Measurements from ENCODE around the gene TRMO.
A peak's percentile ranks its signal among the peaks of the same experiment; 100 is the strongest.
"Not testable (repeated sequence)": the region's sequence is repeated elsewhere in the genome, so short reads cannot be mapped to it uniquely, and the experiment has no call there.

TRMO gene, protein sequence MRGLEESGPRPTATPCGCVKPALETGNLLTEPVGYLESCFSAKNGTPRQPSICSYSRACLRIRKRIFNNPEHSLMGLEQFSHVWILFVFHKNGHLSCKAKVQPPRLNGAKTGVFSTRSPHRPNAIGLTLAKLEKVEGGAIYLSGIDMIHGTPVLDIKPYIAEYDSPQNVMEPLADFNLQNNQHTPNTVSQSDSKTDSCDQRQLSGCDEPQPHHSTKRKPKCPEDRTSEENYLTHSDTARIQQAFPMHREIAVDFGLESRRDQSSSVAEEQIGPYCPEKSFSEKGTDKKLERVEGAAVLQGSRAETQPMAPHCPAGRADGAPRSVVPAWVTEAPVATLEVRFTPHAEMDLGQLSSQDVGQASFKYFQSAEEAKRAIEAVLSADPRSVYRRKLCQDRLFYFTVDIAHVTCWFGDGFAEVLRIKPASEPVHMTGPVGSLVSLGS

DNA sequence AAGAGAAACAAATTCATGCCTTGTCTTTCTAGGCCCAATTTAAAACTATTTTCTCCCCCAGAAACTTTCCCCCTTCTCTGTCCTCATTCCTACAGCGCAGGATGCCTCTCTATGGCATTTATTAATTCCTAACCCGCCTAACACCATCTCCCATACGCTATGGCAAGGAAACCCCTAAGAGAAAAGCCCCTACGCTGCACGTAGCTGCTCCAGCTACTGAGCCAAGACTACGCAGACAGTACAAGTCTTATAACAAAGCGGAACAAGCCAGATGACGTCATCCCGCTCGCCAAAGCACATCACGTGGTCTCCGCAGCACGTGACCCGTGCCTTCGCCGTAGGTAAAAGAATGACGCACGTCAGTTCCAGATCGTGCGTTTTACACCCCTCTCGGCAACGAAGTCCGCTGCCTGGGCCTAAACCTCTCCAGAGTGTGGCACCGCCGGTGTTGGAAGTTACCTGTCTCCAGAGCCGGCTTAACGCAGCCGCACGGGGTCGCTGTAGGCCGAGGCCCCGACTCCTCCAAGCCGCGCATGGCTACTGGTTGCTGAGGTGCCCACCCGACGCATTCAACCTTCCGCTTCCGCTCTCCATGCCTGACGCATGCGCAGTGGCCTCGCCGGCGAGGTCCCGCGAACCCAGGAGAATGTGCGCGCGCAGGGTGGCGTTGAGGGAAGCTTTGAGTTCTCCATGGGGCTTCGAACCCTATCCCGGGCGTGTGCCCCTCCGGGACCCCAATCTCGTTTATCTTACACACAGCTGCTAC, at the start of gene TRMO:
Gene TRMO (minus strand): TSS at position 542 of the 766 bp plus-strand sequence. CDS start 7 bp downstream, at position 535.
- DNase-seq (ENCODE audit: extremely low read depth in 1 of 2, low read depth in 1 of 2) = peak; percentile 94 to 99

DNA sequence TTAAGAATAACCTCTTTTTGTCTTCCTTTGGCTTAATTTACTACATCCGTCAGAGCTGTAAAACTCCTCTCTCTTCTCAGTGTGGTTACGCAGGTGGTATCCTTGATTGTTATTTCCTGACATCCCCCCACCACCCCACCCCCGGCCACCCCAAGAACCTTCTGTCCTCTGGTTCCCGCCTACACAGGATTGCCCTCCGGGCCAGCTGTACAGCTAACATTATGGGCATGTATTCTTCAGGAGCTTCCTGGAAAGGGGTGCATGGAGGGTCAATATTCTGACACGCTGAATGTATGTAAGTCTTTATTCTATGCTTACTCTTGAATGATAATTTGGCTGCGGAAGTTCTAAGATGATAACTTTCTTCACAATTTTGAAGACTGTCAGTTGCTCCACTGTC, 47.9 kb upstream of the TRMO start:
- no peak for DNase-seq (ENCODE audit: extremely low read depth in 1 of 2, low read depth in 1 of 2)

DNA sequence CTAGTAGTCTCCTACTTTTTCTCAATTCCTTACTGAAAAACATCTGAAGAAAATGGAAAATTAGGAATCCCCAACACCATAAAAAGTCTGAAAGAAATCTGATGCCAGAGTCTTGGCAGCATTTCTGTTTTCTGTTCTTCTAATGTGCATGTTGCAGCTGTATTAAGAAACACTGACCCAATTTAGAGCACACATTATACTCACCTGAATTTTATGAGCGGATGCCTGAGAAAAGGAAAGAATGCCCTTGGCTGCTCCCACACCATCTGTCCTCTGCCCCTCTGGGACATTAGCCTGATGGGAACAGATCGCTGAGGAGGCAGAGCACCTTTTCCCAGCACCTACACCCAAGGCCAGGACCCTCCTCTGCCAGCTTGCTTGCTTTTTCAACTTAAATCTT, 46.7 kb upstream of the TRMO start:
- no peak for DNase-seq (ENCODE audit: extremely low read depth in 1 of 2, low read depth in 1 of 2)

DNA sequence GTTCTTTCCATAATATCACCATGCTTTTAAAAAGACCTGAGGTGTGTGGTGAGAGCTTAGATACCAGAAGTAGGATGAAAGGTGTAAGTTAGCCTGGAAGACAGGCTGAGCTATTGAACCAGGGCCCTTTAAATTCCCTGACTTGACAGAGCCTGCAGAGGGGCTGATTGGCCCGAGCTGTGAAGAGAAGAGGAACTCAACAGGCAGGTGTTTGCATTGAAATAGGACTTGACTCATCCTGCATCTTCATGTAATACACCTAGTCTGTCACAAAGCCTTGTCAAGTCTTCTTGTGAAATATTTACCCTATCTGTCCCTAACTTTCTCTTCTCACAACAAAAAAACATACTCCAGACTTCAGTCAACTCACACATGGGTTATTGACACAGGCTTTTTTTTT, 44.2 kb upstream of the TRMO start:
- no peak for DNase-seq (ENCODE audit: extremely low read depth in 1 of 2, low read depth in 1 of 2)

DNA sequence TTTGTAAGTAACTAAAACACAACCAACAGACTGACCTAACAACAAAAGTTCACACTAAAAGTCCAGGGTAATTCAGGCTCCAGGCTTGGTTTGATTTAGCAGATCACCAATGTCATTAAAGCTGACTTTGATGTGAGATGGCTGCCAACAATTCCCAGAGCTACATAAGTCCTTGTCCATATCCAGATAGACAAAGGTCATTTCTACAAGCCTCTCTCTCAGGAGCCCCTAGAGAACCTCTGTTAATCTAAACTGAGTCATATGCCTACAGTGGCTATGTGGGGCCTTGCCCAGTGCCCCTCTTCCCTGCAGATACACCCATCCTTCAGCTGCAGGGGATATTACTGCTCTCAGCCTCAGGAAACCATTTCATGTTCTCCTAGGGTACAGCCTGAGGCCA, 42.6 kb upstream of the TRMO start:
- DNase-seq (ENCODE audit: extremely low read depth in 1 of 2, low read depth in 1 of 2) = no peak

DNA sequence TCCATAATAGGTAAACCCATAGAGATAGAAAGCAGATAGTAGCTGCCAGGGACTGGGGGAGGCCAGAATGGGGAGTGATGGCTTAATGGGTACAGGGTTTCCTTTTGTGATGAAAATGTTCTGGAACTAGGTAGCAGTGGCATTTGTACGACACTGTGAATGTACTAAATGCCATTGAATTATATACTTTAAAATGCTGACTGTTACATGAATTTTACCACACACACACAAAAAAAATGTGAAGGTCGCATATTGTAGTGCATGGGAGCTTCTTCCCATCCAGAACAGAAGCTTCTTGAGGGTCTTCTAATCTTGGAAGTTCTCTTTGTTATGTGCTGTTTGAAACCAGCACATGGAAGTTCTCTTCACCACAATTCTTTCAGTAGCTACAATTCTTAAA, 40.9 kb upstream of the TRMO start:
- no peak for DNase-seq (ENCODE audit: extremely low read depth in 1 of 2, low read depth in 1 of 2)

DNA sequence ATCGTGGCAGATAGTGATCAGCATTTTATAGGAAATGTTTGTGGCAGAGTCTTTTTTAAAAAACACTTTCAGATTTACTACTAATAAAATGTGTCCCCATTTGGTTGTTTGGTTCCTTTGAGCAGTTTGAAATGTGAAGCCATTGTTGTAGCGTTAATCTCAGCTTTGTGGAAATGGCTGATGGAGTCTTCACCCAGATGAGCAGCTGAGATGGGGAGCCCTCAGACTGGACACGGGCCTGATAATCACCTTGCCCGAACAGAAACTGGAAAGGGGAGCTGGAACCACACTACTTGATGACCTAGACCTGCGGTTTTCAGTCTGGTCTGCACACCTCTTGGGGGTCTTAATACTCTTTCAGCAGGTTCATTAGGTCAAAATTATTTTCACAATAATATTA, 40.3 kb upstream of the TRMO start:
- DNase-seq (ENCODE audit: extremely low read depth in 1 of 2, low read depth in 1 of 2) = no peak

DNA sequence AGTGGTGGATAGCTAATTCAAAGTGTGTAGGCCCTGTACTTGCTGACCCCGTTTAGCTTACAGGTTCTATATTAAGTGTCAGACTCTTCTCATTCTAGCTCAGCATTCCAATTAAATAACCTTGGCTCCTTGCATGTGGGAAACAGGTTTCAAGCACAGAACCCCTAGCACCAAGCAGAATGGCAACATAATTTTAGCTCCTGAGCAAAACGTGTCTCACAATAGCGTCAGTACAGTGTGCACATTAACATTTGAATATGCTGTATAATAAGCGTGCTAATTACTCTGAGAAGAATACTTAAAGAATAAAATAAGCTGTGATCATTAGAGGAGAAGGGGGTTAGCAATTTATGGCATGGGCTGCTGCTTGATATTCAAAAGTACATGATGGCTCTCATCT, 39.8 kb upstream of the TRMO start:
- no peak for DNase-seq (ENCODE audit: extremely low read depth in 1 of 2, low read depth in 1 of 2)

DNA sequence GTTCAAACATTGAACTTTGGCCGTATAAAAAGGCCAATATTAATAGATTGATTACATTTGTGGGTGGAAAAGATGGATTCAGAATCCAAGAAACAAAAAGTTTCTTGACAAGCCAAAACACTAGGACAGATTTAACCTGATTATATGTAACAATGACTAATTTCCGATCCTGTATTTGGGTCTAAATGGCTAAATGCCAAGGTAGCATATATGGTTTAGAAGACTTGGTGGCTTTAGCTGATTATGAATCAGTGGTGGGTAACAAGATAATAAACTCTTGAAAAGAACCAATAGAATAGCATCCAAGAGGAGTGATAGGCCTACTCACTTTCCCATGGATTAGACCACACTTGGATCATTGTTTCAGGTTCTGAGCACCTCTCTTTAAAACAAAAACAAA, 39.1 kb upstream of the TRMO start:
- no peak for DNase-seq (ENCODE audit: extremely low read depth in 1 of 2, low read depth in 1 of 2)

DNA sequence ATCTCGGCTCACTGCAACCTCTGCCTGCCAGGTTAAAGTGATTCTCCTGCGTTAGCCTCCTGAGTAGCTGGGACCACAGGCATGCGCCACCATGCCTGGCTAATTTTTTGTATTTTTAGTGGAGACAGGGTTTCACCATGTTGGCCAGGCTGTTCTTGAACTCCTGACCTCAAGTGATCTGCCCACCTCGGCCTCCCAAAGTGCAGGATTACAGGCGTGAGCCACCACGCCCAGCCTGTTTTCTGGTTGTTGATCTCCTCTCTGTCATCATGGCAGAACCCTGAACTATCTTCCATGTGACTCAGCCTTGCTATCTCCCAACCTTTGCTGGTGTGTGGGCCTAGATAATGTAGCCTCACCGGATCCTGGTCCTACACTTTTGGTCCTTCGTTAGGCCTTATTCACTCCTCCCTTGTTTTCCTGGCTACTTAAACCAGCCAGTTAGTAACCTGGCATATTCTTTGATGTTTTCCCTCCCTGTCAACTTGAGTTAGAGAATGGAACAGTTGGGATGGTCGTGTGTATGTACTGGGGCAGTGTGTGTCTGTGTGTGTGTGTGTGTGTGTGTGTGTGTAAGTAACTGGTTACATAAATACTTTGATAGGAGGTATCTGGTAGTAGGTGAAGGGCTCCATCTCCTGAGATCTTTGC, 38.5 kb upstream of the TRMO start:
- DNase-seq (ENCODE audit: extremely low read depth in 1 of 2, low read depth in 1 of 2) = not testable (repeated sequence)

DNA sequence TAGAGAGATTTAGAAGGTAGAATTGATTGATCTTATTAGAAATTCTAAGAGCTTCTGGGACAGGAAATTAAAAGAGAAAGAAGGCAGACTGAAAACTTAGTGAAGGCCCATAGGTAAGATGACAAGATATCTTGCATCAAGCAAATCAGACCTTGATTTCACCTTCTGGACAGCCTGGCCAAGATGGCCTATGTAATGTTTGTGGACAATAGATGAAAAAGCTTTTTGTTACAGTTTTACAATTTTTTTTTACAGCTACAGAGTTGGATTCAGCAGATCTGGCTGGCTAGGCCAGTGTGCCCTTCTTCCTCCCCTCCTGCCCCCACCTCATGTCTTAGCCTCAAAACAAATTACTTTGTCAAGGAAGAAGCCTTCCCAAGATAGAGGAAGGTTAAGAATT, 37.3 kb upstream of the TRMO start:
- no peak for DNase-seq (ENCODE audit: extremely low read depth in 1 of 2, low read depth in 1 of 2)

DNA sequence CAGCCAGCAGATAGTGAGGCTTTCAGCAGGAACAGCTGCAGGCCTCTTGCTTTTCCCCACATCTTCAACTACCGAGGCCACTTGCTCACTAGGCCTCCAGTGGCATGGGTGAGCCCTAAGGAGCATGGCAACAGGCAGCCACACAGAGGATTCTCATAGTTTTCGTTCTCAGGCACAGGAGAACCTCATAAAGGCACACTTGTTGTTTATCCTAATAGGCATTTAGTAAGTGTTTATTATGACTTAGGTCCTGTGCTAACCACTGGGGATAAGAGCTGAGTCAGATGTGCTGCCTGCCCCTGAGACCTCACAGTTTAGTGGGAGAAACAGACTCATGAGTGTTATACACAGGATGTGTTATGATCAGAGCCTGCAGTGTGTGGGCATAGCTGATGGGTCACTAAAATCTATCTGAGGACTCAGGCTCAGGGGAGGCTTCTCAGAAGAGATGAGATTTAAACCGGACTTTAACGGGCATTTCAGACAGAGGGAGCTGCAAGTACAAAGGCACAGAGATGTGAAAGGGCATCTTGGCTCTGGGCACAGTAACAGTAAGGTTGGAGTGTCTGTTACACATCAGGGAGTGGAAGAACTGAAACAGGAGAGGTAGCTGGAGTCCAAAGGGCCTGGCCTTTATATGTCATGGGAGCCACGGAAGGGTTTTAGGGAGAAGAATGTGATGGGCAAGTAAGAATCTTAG, 36.7 kb upstream of the TRMO start:
- DNase-seq (ENCODE audit: extremely low read depth in 1 of 2, low read depth in 1 of 2) = no peak

DNA sequence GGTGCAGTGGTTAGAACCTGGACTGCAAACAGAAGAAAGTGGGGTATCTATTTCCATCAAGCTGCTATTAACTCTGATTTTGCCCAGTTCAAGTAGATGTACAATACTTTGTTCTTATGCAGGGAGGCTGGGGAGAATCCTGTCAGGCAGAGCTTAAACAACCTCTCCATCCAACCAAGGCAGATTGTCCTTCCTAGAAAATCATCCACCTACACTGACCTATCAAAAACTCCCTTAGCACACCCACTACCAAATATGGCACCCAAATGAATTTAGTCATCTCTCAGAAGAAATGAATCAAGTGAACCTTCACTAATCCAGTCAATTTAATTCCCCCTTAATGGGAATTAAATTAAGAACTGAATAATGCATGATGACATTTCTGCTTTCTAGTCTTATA, 34.0 kb upstream of the TRMO start:
- DNase-seq (ENCODE audit: extremely low read depth in 1 of 2, low read depth in 1 of 2) = no peak

DNA sequence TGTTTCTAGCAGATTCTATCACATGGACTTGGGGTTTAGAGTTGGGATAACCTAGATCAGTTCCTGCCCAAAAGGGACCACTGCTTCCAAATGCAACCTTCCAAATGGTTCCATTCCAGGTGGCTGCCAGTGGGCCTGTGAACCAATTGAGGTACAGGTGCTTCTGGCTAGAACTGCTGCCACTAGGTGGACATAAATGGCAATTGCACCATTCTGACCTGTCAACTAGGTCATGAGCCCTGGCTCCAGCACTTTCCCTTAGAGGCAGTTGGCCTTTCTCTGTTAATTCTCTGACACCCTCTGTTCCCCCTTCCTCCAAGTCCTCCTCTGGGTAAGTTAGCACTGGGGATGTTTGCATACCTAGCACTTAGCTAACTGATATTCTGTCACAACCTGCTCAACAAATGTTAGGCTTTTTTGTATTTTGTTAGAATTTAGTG, 32.3 kb upstream of the TRMO start:
- DNase-seq (ENCODE audit: extremely low read depth in 1 of 2, low read depth in 1 of 2) = peak in 1 of 2 donors; percentile 24

DNA sequence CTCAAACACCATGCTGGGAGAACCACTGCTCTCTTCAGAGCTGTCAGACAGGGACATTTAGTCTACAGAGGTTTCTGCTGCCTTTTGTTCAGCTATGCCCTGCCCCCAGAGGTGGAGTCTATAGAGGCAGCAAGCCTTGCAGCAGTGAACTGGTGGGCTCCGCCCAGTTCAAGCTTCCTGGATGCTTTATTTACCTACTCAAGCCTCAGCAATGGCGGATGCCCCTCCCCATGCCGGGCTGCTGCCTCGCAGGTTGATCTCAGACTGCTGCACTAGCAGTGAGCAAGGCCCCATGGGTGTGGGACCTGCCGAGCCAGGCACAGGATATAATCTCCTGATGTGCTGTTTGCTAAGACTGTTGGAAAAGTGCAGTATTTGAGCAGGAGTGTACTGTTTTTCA, 28.6 kb upstream of the TRMO start:
- DNase-seq (ENCODE audit: extremely low read depth in 1 of 2, low read depth in 1 of 2) = not testable (repeated sequence)

DNA sequence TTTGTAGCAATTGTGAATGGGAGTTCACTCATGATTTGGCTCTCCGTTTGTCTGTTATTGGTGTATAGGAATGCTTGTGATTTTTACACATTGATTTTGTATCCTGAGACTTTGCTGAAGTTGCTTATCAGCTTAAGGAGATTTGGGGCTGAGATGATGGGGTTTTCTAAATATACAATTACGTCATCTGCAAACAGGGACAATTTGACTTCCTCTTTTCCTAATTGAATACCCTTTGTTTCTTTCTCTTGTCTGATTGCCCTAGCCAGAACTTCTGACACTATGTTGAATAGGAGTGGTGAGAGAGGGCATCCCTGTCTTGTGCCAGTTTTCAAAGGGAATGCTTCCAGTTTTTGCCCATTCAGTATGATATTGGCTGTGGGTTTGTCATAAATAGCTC, 24.8 kb upstream of the TRMO start:
- DNase-seq (ENCODE audit: extremely low read depth in 1 of 2, low read depth in 1 of 2) = not testable (repeated sequence)

DNA sequence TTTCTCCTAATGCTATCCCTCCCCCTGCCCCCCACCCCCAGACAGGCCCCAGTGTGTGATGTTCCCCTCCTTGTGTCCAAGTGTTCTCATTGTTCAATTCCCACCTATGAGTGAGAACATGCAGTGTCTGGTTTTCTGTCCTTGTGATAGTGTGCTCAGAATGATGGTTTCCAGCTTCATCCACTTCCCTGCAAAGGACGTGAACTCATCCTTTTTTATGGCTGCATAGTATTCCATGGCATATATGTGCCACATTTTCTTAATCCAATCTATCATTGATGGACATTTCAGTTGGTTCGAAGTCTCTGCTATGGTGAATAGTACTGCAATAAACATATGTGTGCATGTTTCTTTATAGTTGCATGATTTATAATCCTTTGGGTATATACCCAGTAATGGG, 23.2 kb upstream of the TRMO start:
- DNase-seq (ENCODE audit: extremely low read depth in 1 of 2, low read depth in 1 of 2) = not testable (repeated sequence)

DNA sequence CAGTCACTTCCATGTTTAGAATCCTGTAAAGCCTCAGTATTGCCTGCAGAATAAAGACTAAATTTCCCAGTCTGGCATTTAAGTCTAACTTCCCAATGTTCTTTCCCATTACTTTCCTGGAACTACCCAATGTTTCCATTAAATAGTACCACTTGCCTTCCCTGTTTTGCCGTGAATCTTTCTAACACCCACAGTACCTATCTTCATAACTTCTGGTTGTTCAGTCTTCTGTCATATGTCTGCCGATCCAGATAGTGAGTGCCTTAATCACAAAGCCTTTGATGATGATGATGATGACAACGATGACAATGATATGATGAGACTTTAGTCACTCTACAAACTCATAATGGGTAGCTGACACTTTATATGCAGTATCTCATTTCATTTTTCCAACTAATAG, 22.3 kb upstream of the TRMO start:
- DNase-seq (ENCODE audit: extremely low read depth in 1 of 2, low read depth in 1 of 2) = no peak

DNA sequence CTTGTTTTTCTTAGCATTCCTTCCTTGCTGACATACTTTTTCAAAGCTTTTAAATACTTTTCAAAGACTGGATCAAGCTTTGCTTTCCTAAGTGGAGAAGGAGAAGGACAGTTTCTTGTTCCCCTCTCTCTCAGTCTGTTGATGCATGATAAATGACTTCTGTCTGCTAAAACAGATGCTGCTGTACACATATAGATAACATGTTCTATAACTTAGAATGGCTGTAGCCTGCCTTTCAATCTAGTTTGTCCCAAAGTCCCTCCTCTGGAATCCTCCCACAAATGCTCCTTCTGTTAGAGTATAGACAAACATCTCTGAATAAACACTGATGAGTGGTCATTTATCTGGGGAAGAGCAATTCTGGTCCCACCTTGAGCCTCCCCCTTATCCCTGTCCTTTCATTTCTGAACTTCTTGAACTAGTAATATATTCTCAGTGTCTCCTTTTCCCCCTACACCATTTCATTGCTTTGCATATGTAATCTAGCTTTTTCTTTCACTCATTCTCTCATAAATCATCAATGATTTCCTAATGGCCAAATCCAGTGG, 21.1 kb upstream of the TRMO start:
- no peak for DNase-seq (ENCODE audit: extremely low read depth in 1 of 2, low read depth in 1 of 2)

DNA sequence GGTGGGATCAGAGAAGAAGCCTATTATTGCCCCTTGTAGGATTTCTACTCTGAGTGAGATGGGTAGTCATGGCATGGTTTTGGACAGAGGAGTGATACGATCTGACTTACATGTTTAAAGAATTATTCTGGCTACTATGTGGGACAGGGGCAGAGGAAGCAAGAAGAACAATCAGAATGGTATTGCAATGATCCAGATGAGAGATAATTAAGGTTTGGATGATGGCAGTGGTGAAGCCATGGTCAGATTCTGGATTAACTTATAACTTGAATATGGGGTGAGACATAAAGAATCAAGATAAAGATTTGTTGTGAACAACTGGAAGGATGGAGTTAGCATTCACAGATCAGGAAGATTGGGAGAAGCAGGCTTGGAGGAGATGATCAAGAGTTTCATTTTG, 19.0 kb upstream of the TRMO start:
- DNase-seq (ENCODE audit: extremely low read depth in 1 of 2, low read depth in 1 of 2) = no peak

DNA sequence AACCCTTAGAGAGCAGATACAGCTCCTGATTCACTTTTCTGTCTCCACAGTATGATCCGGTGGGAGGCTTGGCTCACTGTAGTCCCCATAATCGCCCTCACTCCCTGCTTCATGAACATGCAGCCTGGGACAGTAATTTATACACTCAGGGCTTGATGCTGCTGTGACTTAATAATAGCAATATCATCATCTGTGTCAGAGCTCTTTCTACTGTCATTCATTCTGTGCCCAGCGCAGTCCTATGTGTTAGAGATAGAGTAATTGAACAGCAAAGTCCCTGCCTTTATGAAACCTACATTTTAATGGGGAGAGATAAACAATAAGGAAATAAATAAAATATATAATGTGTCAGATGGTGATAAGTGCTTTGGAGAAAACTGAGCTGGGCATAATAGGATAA, 18.4 kb upstream of the TRMO start:
- no peak for DNase-seq (ENCODE audit: extremely low read depth in 1 of 2, low read depth in 1 of 2)

Data from stimulated activated CD8-positive, alpha-beta memory T cell treated with anti-CD3 and anti-CD28 coated beads, Interleukin-7, amount 100 ng/mL, for 48 hours (primary cell).